ENCODE measurements around the gene HNF1B. TPM values are rescaled to one million over a fixed set of nuclear protein-coding genes. Genes with fewer than 3 reads are reported as not detected.

The HNF1B gene
- total RNA-seq (2022; extraction: Qiagen RNA extraction; ENCODE audit: low read depth): 21.4 to 27.6 TPM (median 27.4 TPM) in 5 replicates

GRCh38 chr17:37744961-37745800, at the start of gene HNF1B:
Gene HNF1B (minus strand): TSS chr17:37745059. CDS start chr17:37744884, 175 bp downstream.

GRCh38 chr17:37643118-37643766, 101.6 kb downstream of the HNF1B start, which contains the start of gene DDX52:
Gene DDX52 (minus strand): TSS chr17:37643446. CDS start chr17:37643420, 26 bp downstream.

Other genes starting within 250 kb of the HNF1B start
- 11.7 to 14.4 TPM (median 12.6 TPM) in 5 replicates for gene SYNRG, start 135.6 kb downstream of the HNF1B start, total RNA-seq (2022; extraction: Qiagen RNA extraction; ENCODE audit: low read depth)
- gene DDX52, start 101.6 kb downstream of the HNF1B start, total RNA-seq (2022; extraction: Qiagen RNA extraction; ENCODE audit: low read depth): 26.3 to 32.7 TPM (median 29.9 TPM) in 5 replicates
- not detected in 5 replicates for gene TBC1D3K, start 179.4 kb upstream of the HNF1B start, total RNA-seq (2022; extraction: Qiagen RNA extraction; ENCODE audit: low read depth)
- gene TBC1D3L, start 244.0 kb upstream of the HNF1B start, total RNA-seq (2022; extraction: Qiagen RNA extraction; ENCODE audit: low read depth): 7.4 to 12.7 TPM (median 11.4 TPM) in 5 replicates